ENCODE results near the gene DLG1. TPM values are rescaled to one million over a fixed set of nuclear protein-coding genes. Genes with fewer than 3 reads are reported as not detected.

DLG1 gene
- total RNA-seq, 2 experiments from 2014 or later = 48.9 to 95.1 TPM

GRCh38 chr3:197261164-197261509 is 37.3 kb downstream of the DLG1 start:
- H3K36me3 ChIP-seq (ENCODE audit: insufficient read depth, low read length) = peaks cover 32% of the 10 kb centered on the region
- H3K4me3 ChIP-seq (ENCODE audit: low read depth, low read length, poor library complexity, severe bottlenecking) = no peak overlapping the region
- intact Hi-C loops (cut with micrococcal nuclease; ENCODE audit: unreplicated experiment) = no loop called here
- H3K27ac ChIP-seq (ENCODE audit: low read depth, low read length, poor library complexity, severe bottlenecking) = no peak overlapping the region
- H2AFZ ChIP-seq (ENCODE audit: low read length) = no peak overlapping the region
- TF ChIP-seq CTCF (conservative IDR thresholded peaks at IDR 0.05; ENCODE audit: low read length) (no peak), EZH2phosphoT487 (IDR thresholded peaks at IDR 0.05; ENCODE audit: borderline replicate concordance, low read depth, low read length) (no peak)
- peaks cover 75% of the 10 kb centered on the region for H3K79me2 ChIP-seq (ENCODE audit: insufficient read depth, low read depth, low read length)
- no peaks in the 10 kb centered on the region for H3K9me3 ChIP-seq (ENCODE audit: low read length)
- peaks cover 26% of the 10 kb centered on the region; the same call in 1 of the 2 replicates for H4K20me1 ChIP-seq (ENCODE audit: insufficient read depth, low read length)
- CTCF ChIA-PET (ENCODE audit: unreplicated experiment) = no interaction called here
- POLR2A ChIA-PET = interaction anchor here (0.9 to 1.0 kb wide), 2 partner anchors 15 to 20 kb away, joined by 3 read pairs; no protein-coding TSS in a partner anchor
- no peaks in the 10 kb centered on the region for H3K9me2 ChIP-seq (ENCODE audit: insufficient read depth, low read length)
- no peak for DNase-seq (ENCODE audit: low spot score)
- no peak overlapping the region for H3K4me2 ChIP-seq (ENCODE audit: low read length)
- no TSS peak for BruUV-seq (replicated peaks)
- H3K4me1 ChIP-seq (ENCODE audit: insufficient read depth, low read length, poor library complexity, severe bottlenecking) = no peaks in the 10 kb centered on the region

DNA sequence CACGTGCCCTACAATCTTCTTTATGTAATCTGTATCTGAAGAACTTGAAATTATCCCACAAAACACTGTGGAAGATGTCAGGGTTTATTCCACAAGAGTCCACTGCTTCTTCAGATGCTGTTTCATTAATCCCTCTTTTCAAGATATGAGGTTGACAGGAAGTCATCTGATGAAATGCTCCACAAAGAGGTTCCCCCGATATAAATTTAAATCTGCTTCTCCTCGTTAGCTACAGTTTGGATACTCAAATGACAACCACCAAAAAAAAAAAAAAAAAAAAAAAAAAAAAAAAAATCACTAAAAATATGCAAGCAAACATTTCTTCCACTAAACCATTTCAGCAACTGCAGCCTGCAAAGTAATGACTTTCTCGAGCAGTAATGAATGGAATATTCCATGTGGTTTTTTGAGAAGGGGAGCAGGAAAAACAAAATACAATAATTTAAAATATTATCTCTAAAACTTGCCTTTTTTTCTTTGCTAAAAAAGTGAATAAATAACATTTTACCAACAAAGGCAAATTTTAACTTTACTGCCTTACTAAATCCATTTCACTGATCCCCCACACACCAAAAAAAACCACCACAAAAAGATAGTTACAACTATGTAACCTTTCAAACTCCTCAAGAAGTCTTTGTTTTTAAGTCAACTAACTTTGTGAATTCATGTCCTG is 37.8 kb downstream of the DLG1 start:
- Histone ChIP-seq H3K27ac (ENCODE audit: low read depth, low read length, poor library complexity, severe bottlenecking) (no peak overlapping the region), H3K9me2 (ENCODE audit: insufficient read depth, low read length) (no peaks in the 10 kb centered on the region), H3K4me3 (ENCODE audit: low read depth, low read length, poor library complexity, severe bottlenecking) (no peak overlapping the region), H3K4me2 (ENCODE audit: low read length) (no peak overlapping the region), H3K4me1 (ENCODE audit: insufficient read depth, low read length, poor library complexity, severe bottlenecking) (no peaks in the 10 kb centered on the region), H2AFZ (ENCODE audit: low read length) (no peak overlapping the region), H3K9me3 (ENCODE audit: low read length) (no peaks in the 10 kb centered on the region), H3K79me2 (ENCODE audit: insufficient read depth, low read depth, low read length) (peaks cover 78% of the 10 kb centered on the region), H4K20me1 (ENCODE audit: insufficient read depth, low read length) (peaks cover 30% of the 10 kb centered on the region; the same call in 1 of the 2 replicates), H3K36me3 (ENCODE audit: insufficient read depth, low read length) (peaks cover 30% of the 10 kb centered on the region)
- DNase-seq (ENCODE audit: low spot score) = no peak
- ChIA-PET POLR2A (interaction anchor here (0.6 to 1.0 kb wide), 4 partner anchors 8 to 103 kb away, joined by 3 to 7 read pairs (median 4); no protein-coding TSS in a partner anchor), CTCF (ENCODE audit: unreplicated experiment) (no interaction called here)
- intact Hi-C loops (cut with micrococcal nuclease; ENCODE audit: unreplicated experiment) = no loop called here
- BruUV-seq (replicated peaks) = no TSS peak
- no peak for TF ChIP-seq EZH2phosphoT487 (IDR thresholded peaks at IDR 0.05; ENCODE audit: borderline replicate concordance, low read depth, low read length)
- TF ChIP-seq CTCF (conservative IDR thresholded peaks at IDR 0.05; ENCODE audit: low read length) = no peak

DNA sequence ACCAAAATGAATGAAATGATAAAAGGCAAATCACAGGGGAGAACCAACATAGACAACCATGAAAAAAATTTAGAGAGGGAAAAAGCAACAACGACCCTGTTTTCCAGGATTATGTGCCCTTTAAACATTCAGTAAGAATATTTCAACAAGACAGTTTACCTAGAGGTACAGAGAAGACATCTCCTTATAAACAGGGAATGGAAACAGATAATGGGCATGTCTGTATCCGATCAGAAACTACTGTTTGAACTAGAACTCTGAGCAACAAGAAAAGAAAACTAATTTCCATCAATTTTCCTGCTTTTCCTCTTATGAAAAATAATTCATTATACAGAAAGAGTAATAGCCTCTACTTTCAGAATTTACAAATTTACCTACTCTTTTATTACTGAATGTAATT is 39.3 kb downstream of the DLG1 start:
- Histone ChIP-seq H3K36me3 (ENCODE audit: insufficient read depth, low read length) (peaks cover 17% of the 10 kb centered on the region; the same call in 1 of the 2 replicates), H4K20me1 (ENCODE audit: insufficient read depth, low read length) (peaks cover 31% of the 10 kb centered on the region; the same call in 1 of the 2 replicates), H3K4me3 (ENCODE audit: low read depth, low read length, poor library complexity, severe bottlenecking) (no peak overlapping the region), H3K4me2 (ENCODE audit: low read length) (no peak overlapping the region), H3K9me3 (ENCODE audit: low read length) (no peaks in the 10 kb centered on the region), H3K9me2 (ENCODE audit: insufficient read depth, low read length) (no peaks in the 10 kb centered on the region), H3K27ac (ENCODE audit: low read depth, low read length, poor library complexity, severe bottlenecking) (no peak overlapping the region), H2AFZ (ENCODE audit: low read length) (no peak overlapping the region), H3K79me2 (ENCODE audit: insufficient read depth, low read depth, low read length) (peaks cover 83% of the 10 kb centered on the region), H3K4me1 (ENCODE audit: insufficient read depth, low read length, poor library complexity, severe bottlenecking) (no peaks in the 10 kb centered on the region)
- ChIA-PET CTCF (ENCODE audit: unreplicated experiment) (no interaction called here), POLR2A (no interaction called here)
- TF ChIP-seq EZH2phosphoT487 (IDR thresholded peaks at IDR 0.05; ENCODE audit: borderline replicate concordance, low read depth, low read length) (no peak), CTCF (conservative IDR thresholded peaks at IDR 0.05; ENCODE audit: low read length) (no peak)
- intact Hi-C loops (cut with micrococcal nuclease; ENCODE audit: unreplicated experiment) = no loop called here
- BruUV-seq (replicated peaks) = no TSS peak
- DNase-seq (ENCODE audit: low spot score) = no peak
